Endothelial cell of umbilical vein (primary cell): ENCODE data around the gene UBAC1.

Experiments used
- MYC ChIP-seq: IDR thresholded peaks from one replicate; pipeline ENCODE4 v1.6.1; 2011; ENCODE audit warnings: mild to moderate bottlenecking, low read depth, low read length
- POLR2A ChIP-seq: IDR thresholded peaks from 2 replicates; pipeline ENCODE4 v1.6.1; 2012; ENCODE audit warnings: low read depth, mild to moderate bottlenecking, control low read depth, low read length
- TF ChIP-seq, protein P1 (sequence below), 2 donors: IDR thresholded peaks; 1 replicate in 1 of 2; 2 replicates in 1 of 2; pipeline ENCODE4 v1.5.1; 2011; ENCODE audit warnings: low read length in 2 of 2, mild to moderate bottlenecking in 2 of 2, moderate library complexity in 2 of 2, control low read depth in 1 of 2, inconsistent platforms in 1 of 2, low read depth in 1 of 2; ENCODE audit not compliant: insufficient read depth in 1 of 2; ENCODE audit errors: extremely low read depth in 1 of 2
- TF ChIP-seq, protein P2 (sequence below): IDR thresholded peaks from 2 replicates; pipeline ENCODE4 v1.6.1; 2011; ENCODE audit not compliant: insufficient read depth, insufficient read length

DNA sequence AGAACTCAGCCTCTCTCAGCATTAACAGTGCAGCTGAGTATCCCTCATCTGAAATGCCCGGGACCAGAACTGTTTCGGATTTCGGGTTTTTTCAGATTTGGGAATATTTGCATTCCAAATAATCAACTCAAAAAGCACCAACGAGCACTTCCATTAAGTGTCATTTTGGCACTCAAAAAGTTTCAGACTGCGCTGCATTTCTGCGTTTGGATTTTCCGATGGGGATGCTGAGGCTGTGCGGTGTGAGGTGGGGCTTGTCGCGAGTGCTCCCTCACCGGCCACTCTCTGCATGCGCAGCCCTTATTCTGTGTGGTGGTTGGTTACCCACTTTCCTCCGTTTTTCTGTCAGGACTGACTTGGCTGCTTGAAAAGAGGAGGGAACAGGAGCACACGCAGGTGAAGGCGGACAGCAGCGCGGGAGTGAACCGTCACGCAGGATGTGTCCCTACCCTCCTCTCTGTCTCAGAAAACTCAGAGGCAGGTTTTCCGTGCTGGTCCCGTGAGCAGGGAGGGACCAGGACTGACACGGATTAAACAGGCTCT, 8.4 kb downstream of the UBAC1 start:
- TF ChIP-seq, protein P1, sequence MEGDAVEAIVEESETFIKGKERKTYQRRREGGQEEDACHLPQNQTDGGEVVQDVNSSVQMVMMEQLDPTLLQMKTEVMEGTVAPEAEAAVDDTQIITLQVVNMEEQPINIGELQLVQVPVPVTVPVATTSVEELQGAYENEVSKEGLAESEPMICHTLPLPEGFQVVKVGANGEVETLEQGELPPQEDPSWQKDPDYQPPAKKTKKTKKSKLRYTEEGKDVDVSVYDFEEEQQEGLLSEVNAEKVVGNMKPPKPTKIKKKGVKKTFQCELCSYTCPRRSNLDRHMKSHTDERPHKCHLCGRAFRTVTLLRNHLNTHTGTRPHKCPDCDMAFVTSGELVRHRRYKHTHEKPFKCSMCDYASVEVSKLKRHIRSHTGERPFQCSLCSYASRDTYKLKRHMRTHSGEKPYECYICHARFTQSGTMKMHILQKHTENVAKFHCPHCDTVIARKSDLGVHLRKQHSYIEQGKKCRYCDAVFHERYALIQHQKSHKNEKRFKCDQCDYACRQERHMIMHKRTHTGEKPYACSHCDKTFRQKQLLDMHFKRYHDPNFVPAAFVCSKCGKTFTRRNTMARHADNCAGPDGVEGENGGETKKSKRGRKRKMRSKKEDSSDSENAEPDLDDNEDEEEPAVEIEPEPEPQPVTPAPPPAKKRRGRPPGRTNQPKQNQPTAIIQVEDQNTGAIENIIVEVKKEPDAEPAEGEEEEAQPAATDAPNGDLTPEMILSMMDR (IDR thresholded peaks at IDR 0.05; ENCODE audit: extremely low read depth in 1 of 2, insufficient read depth in 1 of 2, low read depth in 1 of 2, low read length in 2 of 2): no peak
- TF ChIP-seq, protein P2, sequence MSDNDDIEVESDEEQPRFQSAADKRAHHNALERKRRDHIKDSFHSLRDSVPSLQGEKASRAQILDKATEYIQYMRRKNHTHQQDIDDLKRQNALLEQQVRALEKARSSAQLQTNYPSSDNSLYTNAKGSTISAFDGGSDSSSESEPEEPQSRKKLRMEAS: no peak
- TF ChIP-seq POLR2A (no peak), MYC (no peak)
